ENCODE results near the gene HHLA2.
"Not testable (repeated sequence)": the region's sequence is repeated elsewhere in the genome, so short reads cannot be mapped to it uniquely, and the experiment has no call there.

Gene HHLA2
- 0 to 0.97 (median 0.30) reads per million in 4 experiments for total RNA-seq

- no peak for DNase-seq
Observed at GRCh38 chr3:108296239-108296638, at the start of gene HHLA2. Gene HHLA2, plus strand, starts transcription at chr3:108296548. Its CDS starts 55,266 bp downstream, at chr3:108351814.

GRCh38 chr3:108250626-108251025 lies 45.7 kb upstream of the HHLA2 start:
- DNase-seq: no peak

GRCh38 chr3:108251265-108251664 lies 45.1 kb upstream of the HHLA2 start:
- no peak for DNase-seq

- DNase-seq: no peak
Observed at GRCh38 chr3:108251844-108252243, 44.5 kb upstream of the HHLA2 start.

GRCh38 chr3:108255131-108255530 lies 41.2 kb upstream of the HHLA2 start:
- no peak for DNase-seq

- DNase-seq: not testable (repeated sequence)
Observed at GRCh38 chr3:108264534-108265298, 31.6 kb upstream of the HHLA2 start.

- not testable (repeated sequence) for DNase-seq
Observed at GRCh38 chr3:108268235-108268634, 28.1 kb upstream of the HHLA2 start.

- no peak for DNase-seq
Observed at GRCh38 chr3:108271626-108272025, 24.7 kb upstream of the HHLA2 start.

- DNase-seq: not testable (repeated sequence)
Observed at GRCh38 chr3:108279066-108279465, 17.3 kb upstream of the HHLA2 start.

GRCh38 chr3:108280476-108280875 lies 15.9 kb upstream of the HHLA2 start:
- DNase-seq: no peak

GRCh38 chr3:108281670-108282069 lies 14.7 kb upstream of the HHLA2 start:
- no peak for DNase-seq

GRCh38 chr3:108283006-108283405 lies 13.3 kb upstream of the HHLA2 start:
- DNase-seq: no peak

- no peak for DNase-seq
Observed at GRCh38 chr3:108283989-108284388, 12.4 kb upstream of the HHLA2 start.

GRCh38 chr3:108285176-108285575 lies 11.2 kb upstream of the HHLA2 start:
- no peak for DNase-seq

- DNase-seq: no peak
Observed at GRCh38 chr3:108287146-108287545, 9.2 kb upstream of the HHLA2 start.

GRCh38 chr3:108288193-108288592 lies 8.2 kb upstream of the HHLA2 start:
- DNase-seq: not testable (repeated sequence)

- DNase-seq: no peak
Observed at GRCh38 chr3:108289159-108289558, 7.2 kb upstream of the HHLA2 start.

- no peak for DNase-seq
Observed at GRCh38 chr3:108292450-108292849, 3.9 kb upstream of the HHLA2 start.

GRCh38 chr3:108292905-108293328 lies 3.4 kb upstream of the HHLA2 start:
- DNase-seq: no peak

- DNase-seq: no peak
Observed at GRCh38 chr3:108293858-108294257, 2.5 kb upstream of the HHLA2 start.

- DNase-seq: no peak
Observed at GRCh38 chr3:108295421-108296175, 750 bp upstream of the HHLA2 start.

GRCh38 chr3:108297647-108298046 lies 1.3 kb downstream of the HHLA2 start:
- no peak for DNase-seq

- no peak for DNase-seq
Observed at GRCh38 chr3:108298056-108298455, 1.7 kb downstream of the HHLA2 start.
